GM12801 (cell line): ENCODE results near the gene SUDS3.

ENCODE experiments used
- CTCF ChIP-seq: IDR thresholded peaks from one replicate; pipeline ENCODE4 v1.5.1; 2011; ENCODE audit warnings: control low read depth; ENCODE audit not compliant: insufficient read length; ENCODE audit errors: extremely low read depth

SUDS3 gene

GRCh38 chr12:118424884-118425283, 48.5 kb downstream of the SUDS3 start:
- no peak for TF ChIP-seq CTCF

GRCh38 chr12:118425364-118425763, 49.0 kb downstream of the SUDS3 start:
- no peak for TF ChIP-seq CTCF

- no peak for TF ChIP-seq CTCF
Observed at GRCh38 chr12:118427819-118428218, 51.5 kb downstream of the SUDS3 start.

- TF ChIP-seq CTCF: no peak
Observed at GRCh38 chr12:118428643-118429042, 52.3 kb downstream of the SUDS3 start.

GRCh38 chr12:118429688-118430383, 53.5 kb downstream of the SUDS3 start:
- no peak for TF ChIP-seq CTCF

- no peak for TF ChIP-seq CTCF
Observed at GRCh38 chr12:118430516-118430915, 54.2 kb downstream of the SUDS3 start.

GRCh38 chr12:118432812-118433545, 56.6 kb downstream of the SUDS3 start:
- no peak for TF ChIP-seq CTCF
